ENCODE measurements around the gene GAL3ST1.

Gene GAL3ST1

DNA sequence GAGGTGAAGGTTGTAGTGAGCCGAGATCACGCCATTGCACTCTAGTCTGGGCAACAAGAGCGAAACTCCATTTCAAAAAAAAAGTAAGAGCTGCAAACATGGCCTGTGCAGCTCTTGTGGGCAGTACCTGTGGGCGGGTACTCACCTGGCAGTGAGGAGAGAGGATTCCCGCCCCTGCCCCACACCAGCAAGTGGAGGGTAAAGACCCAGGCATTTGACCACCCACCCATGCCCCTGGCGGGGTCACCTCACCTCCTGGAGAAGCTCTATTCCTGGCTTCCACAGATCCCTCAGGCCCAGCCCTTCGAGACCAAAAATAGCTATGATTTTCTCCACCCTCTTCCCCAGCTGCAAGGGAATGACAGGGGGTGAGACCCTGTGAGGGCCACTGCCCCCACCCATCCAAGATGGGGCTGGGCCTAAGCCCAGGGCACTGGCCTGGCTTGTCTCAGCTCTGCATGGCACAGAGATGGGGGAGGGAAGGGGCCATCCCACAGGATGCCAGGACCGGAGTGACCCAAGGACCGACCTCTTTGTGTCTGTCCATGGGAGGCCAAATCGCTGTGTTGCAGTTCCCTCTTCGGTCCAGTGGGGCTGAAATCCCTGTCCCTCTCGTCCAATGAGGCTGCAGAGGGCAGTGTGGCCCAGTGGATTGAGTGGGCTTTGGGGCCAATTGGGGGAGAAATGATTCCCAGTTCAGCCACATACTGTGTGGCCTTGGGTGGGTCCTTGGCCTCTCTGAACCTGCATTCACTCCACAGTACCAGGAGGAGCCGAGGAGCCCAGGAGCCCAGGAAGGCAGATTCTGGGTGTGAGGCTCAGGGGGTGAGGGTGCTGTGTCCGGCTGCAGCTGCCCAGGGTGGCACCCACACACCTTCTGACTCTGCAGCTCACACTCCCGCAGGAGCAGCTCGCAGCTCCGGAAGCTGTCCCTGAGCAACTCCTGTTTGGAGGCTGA, 42.5 kb downstream of the GAL3ST1 start:
- no peaks in the 10 kb centered on the region for H4K20me1 ChIP-seq (ENCODE audit: insufficient read depth, low read length, poor library complexity, severe bottlenecking)
- H3K79me2 ChIP-seq (ENCODE audit: insufficient read depth, low read length) = no peaks in the 10 kb centered on the region
- H3K4me2 ChIP-seq (ENCODE audit: low read depth, low read length, poor library complexity, severe bottlenecking) = no peak overlapping the region
- H3K9ac ChIP-seq (ENCODE audit: low read depth, low read length, poor library complexity, severe bottlenecking) = no peak overlapping the region
- no peaks in the 10 kb centered on the region for H3F3A ChIP-seq (ENCODE audit: low read depth)
- H3K27me3 ChIP-seq (ENCODE audit: insufficient read depth, low read length, poor library complexity, severe bottlenecking) = no peaks in the 10 kb centered on the region
- H3K9me2 ChIP-seq (replicated peaks; ENCODE audit: low read depth, low read length) = no peaks in the 10 kb centered on the region
- no peak overlapping the region for H3K4me3 ChIP-seq (ENCODE audit: low read length, poor library complexity, severe bottlenecking)
- TF ChIP-seq, protein P1, sequence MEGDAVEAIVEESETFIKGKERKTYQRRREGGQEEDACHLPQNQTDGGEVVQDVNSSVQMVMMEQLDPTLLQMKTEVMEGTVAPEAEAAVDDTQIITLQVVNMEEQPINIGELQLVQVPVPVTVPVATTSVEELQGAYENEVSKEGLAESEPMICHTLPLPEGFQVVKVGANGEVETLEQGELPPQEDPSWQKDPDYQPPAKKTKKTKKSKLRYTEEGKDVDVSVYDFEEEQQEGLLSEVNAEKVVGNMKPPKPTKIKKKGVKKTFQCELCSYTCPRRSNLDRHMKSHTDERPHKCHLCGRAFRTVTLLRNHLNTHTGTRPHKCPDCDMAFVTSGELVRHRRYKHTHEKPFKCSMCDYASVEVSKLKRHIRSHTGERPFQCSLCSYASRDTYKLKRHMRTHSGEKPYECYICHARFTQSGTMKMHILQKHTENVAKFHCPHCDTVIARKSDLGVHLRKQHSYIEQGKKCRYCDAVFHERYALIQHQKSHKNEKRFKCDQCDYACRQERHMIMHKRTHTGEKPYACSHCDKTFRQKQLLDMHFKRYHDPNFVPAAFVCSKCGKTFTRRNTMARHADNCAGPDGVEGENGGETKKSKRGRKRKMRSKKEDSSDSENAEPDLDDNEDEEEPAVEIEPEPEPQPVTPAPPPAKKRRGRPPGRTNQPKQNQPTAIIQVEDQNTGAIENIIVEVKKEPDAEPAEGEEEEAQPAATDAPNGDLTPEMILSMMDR (conservative IDR thresholded peaks at IDR 0.05; ENCODE audit: low read length) = no peak
- no peak for TF ChIP-seq EZH2phosphoT487 (IDR thresholded peaks at IDR 0.05; ENCODE audit: borderline replicate concordance)
- H3K4me1 ChIP-seq (ENCODE audit: insufficient read depth, low read length, poor library complexity, severe bottlenecking) = no peaks in the 10 kb centered on the region
- H3K36me3 ChIP-seq (ENCODE audit: insufficient read depth, low read length) = no peaks in the 10 kb centered on the region
- H2AFZ ChIP-seq (ENCODE audit: low read length) = no peak overlapping the region
- H3K9me3 ChIP-seq (ENCODE audit: insufficient read depth, low read depth, low read length) = no peaks in the 10 kb centered on the region

DNA sequence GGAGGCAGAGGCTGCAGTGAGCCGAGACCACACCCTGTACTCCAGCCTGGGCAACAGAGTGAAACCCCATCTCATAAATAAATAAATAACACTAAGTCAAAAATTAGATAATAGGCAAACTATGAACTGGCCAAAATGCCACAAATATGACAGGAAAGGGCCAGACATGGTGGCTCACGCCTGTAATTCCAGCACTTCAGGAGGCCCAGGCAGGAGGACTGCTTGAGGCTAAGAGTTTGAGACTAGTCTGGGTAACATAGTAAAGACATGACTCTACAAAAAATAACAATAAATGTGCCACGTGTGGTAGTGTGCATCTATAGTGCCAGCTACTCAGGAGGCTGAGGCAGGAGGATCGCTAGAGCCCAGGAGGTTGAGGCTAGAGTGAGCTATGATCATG, 47.8 kb downstream of the GAL3ST1 start:
- Histone ChIP-seq H2AFZ (ENCODE audit: low read length) (no peak overlapping the region), H3K79me2 (ENCODE audit: insufficient read depth, low read length) (no peaks in the 10 kb centered on the region), H3K9ac (ENCODE audit: low read depth, low read length, poor library complexity, severe bottlenecking) (no peak overlapping the region), H4K20me1 (ENCODE audit: insufficient read depth, low read length, poor library complexity, severe bottlenecking) (no peaks in the 10 kb centered on the region), H3F3A (ENCODE audit: low read depth) (no peaks in the 10 kb centered on the region), H3K36me3 (ENCODE audit: insufficient read depth, low read length) (no peaks in the 10 kb centered on the region), H3K4me1 (ENCODE audit: insufficient read depth, low read length, poor library complexity, severe bottlenecking) (no peaks in the 10 kb centered on the region), H3K4me3 (ENCODE audit: low read length, poor library complexity, severe bottlenecking) (no peak overlapping the region), H3K4me2 (ENCODE audit: low read depth, low read length, poor library complexity, severe bottlenecking) (no peak overlapping the region), H3K9me3 (ENCODE audit: insufficient read depth, low read depth, low read length) (no peaks in the 10 kb centered on the region), H3K9me2 (replicated peaks; ENCODE audit: low read depth, low read length) (no peaks in the 10 kb centered on the region), H3K27me3 (ENCODE audit: insufficient read depth, low read length, poor library complexity, severe bottlenecking) (no peaks in the 10 kb centered on the region)
- no peak for TF ChIP-seq EZH2phosphoT487 (IDR thresholded peaks at IDR 0.05; ENCODE audit: borderline replicate concordance)
- TF ChIP-seq, protein P1 (conservative IDR thresholded peaks at IDR 0.05; ENCODE audit: low read length) = no peak

DNA sequence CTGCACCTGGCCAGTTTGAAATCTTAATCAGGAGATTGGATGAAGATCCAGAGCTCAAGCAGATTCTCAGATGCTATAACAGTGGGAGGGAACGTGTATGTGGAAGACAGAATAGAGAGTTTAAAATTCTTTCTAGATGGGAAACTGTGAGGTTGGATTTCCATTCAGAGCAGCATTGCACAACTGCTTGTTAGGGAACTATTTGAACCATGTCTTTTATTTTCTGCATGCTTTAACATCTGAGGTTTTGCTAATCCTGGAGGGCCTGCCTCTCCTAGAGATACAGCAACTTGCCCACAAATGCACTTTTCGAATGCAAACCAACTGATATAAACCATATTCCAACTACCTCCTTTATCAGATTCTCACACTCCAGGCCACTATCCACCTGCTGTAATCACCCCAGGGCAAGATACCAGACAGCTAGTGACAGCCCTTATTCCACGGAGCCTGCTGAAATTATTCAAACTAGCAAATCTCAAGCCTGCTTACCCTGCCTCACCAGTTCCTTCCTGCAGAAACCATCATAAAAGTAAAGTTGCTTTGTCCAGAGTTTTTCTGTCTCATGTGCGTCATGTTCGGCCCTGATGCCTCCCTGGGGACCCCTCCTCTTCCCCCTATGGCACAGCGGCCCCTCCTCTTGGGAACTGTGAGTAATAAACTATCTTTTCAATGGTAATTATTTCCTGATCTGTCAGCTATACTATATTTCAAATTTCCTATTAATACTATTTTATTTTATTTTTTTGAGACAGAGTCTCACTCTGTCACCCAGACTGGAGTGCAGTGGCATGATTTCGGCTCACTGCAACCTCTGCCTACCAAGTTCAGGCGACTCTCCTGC, 50.6 kb downstream of the GAL3ST1 start:
- Histone ChIP-seq H4K20me1 (ENCODE audit: insufficient read depth, low read length, poor library complexity, severe bottlenecking) (no peaks in the 10 kb centered on the region), H3K4me2 (ENCODE audit: low read depth, low read length, poor library complexity, severe bottlenecking) (no peak overlapping the region), H3F3A (ENCODE audit: low read depth) (no peaks in the 10 kb centered on the region), H3K79me2 (ENCODE audit: insufficient read depth, low read length) (no peaks in the 10 kb centered on the region), H3K9ac (ENCODE audit: low read depth, low read length, poor library complexity, severe bottlenecking) (no peak overlapping the region), H2AFZ (ENCODE audit: low read length) (no peak overlapping the region), H3K9me3 (ENCODE audit: insufficient read depth, low read depth, low read length) (no peaks in the 10 kb centered on the region), H3K4me1 (ENCODE audit: insufficient read depth, low read length, poor library complexity, severe bottlenecking) (no peaks in the 10 kb centered on the region), H3K27me3 (ENCODE audit: insufficient read depth, low read length, poor library complexity, severe bottlenecking) (no peaks in the 10 kb centered on the region), H3K9me2 (replicated peaks; ENCODE audit: low read depth, low read length) (no peaks in the 10 kb centered on the region), H3K36me3 (ENCODE audit: insufficient read depth, low read length) (no peaks in the 10 kb centered on the region), H3K4me3 (ENCODE audit: low read length, poor library complexity, severe bottlenecking) (no peak overlapping the region)
- no peak for TF ChIP-seq EZH2phosphoT487 (IDR thresholded peaks at IDR 0.05; ENCODE audit: borderline replicate concordance)

Measured in Loucy (cell line).